ENCODE results near the gene ZFYVE1.

- no peak for TF ChIP-seq POLR2A (IDR thresholded peaks at IDR 0.05)
- TF ChIP-seq CTCF (IDR thresholded peaks at IDR 0.05), result no peak
These were observed 18.4 kb downstream of the ZFYVE1 start for GRCh38 chr14:73008501-73008900.
